GM18907 (cell line): ENCODE results near the gene OAS3.

Source experiments
- ATAC-seq: cut with Tn5 transposase; IDR thresholded peaks from one replicate; pipeline ENCODE4 v1.9.1; 2021; ENCODE audit warnings: mild to moderate bottlenecking, moderate library complexity; ENCODE audit not compliant: unreplicated experiment

OAS3 gene

GRCh38 chr12:113006206-113006605, 67.9 kb downstream of the OAS3 start:
- no peak for ATAC-seq

GRCh38 chr12:113006641-113007040, 68.4 kb downstream of the OAS3 start:
- ATAC-seq: no peak

GRCh38 chr12:113007166-113007565, 68.9 kb downstream of the OAS3 start:
- ATAC-seq: no peak

- no peak for ATAC-seq
Measured at GRCh38 chr12:113010701-113011100, 72.4 kb downstream of the OAS3 start.

GRCh38 chr12:113014565-113014964, 76.3 kb downstream of the OAS3 start:
- ATAC-seq: no peak

- no peak for ATAC-seq
Measured at GRCh38 chr12:113016796-113017195, 78.5 kb downstream of the OAS3 start.

- no peak for ATAC-seq
Measured at GRCh38 chr12:113019025-113019424, 80.8 kb downstream of the OAS3 start.

- no peak for ATAC-seq
Measured at GRCh38 chr12:113021500-113021899, 83.2 kb downstream of the OAS3 start.
